ENCODE measurements around the gene SEMA5A.

The SEMA5A gene

GRCh38 chr5:9149988-9150387, 395.9 kb downstream of the SEMA5A start:
- no peaks in the 10 kb centered on the region for H3K9me3 ChIP-seq (ENCODE audit: control insufficient read depth, insufficient read depth, low read depth, low read length)
- POLR2A ChIA-PET = no interaction called here

GRCh38 chr5:9148242-9148641, 397.6 kb downstream of the SEMA5A start:
- TF ChIP-seq TSHZ1 (tag by site-specific recombination; IDR thresholded peaks at IDR 0.05; ENCODE audit: borderline replicate concordance) = no peak
- no peak for TF ChIP-seq ZNF529 (tag by site-specific recombination; IDR thresholded peaks at IDR 0.05; ENCODE audit: insufficient replicate concordance)
- TF ChIP-seq ZNF76 (tag by site-specific recombination; IDR thresholded peaks at IDR 0.05; ENCODE audit: borderline replicate concordance, low read depth) = no peak
- TF ChIP-seq ZSCAN18 (tag by site-specific recombination; IDR thresholded peaks at IDR 0.05) = no peak
- no peak for TF ChIP-seq ZNF24 (tag by site-specific recombination; IDR thresholded peaks at IDR 0.05)
- no peak for TF ChIP-seq ZNF19 (tag by site-specific recombination; IDR thresholded peaks at IDR 0.05; ENCODE audit: low read depth)
- no peaks in the 10 kb centered on the region for H3K4me1 ChIP-seq (ENCODE audit: control insufficient read depth, insufficient read depth, low read length)
- CTCF ChIA-PET = no interaction called here
- H3K27ac ChIP-seq (ENCODE audit: extremely low read depth, low read depth, low read length) = no peak overlapping the region
- H3K9me3 ChIP-seq (ENCODE audit: control insufficient read depth, insufficient read depth, low read depth, low read length) = no peaks in the 10 kb centered on the region
- POLR2A ChIA-PET = no interaction called here
- no peaks in the 10 kb centered on the region for H3K36me3 ChIP-seq (ENCODE audit: control insufficient read depth in 2 of 2, insufficient read depth in 1 of 2, low read length in 2 of 2)
- no peak overlapping the region for H3K4me3 ChIP-seq (ENCODE audit: low read depth, low read length)

More at GRCh38 chr5:9149988-9150387, 395.9 kb downstream of the SEMA5A start:
- no peak for TF ChIP-seq ZBTB7A (tag by site-specific recombination; IDR thresholded peaks at IDR 0.05; ENCODE audit: low read depth)
- TF ChIP-seq PBX3 (CRISPR knock-in tag; IDR thresholded peaks at IDR 0.05) = no peak
- Histone ChIP-seq H3K27ac (ENCODE audit: extremely low read depth, low read depth, low read length) (no peak overlapping the region), H3K36me3 (ENCODE audit: control insufficient read depth in 2 of 2, insufficient read depth in 1 of 2, low read length in 2 of 2) (no peaks in the 10 kb centered on the region), H3K4me3 (ENCODE audit: low read depth, low read length) (no peak overlapping the region), H3K4me1 (ENCODE audit: control insufficient read depth, insufficient read depth, low read length) (no peaks in the 10 kb centered on the region)
- CTCF ChIA-PET = interaction anchor here (0.6 kb wide), 1 partner anchor 558 kb away, joined by 3 read pairs; no protein-coding TSS in a partner anchor

- CTCF ChIA-PET = no interaction called here
- POLR2A ChIA-PET = no interaction called here
- no peak overlapping the region for H3K27ac ChIP-seq (ENCODE audit: extremely low read depth, low read depth, low read length)
- H3K4me3 ChIP-seq (ENCODE audit: low read depth, low read length) = no peak overlapping the region
- TF ChIP-seq ZNF18 (tag by site-specific recombination; IDR thresholded peaks at IDR 0.05) = no peak
- no peak for TF ChIP-seq ZNF362 (tag by site-specific recombination; IDR thresholded peaks at IDR 0.05)
- TF ChIP-seq ZNF473 (tag by site-specific recombination; IDR thresholded peaks at IDR 0.05) = no peak
- no peaks in the 10 kb centered on the region for H3K36me3 ChIP-seq (ENCODE audit: control insufficient read depth in 2 of 2, insufficient read depth in 1 of 2, low read length in 2 of 2)
- H3K9me3 ChIP-seq (ENCODE audit: control insufficient read depth, insufficient read depth, low read depth, low read length) = no peaks in the 10 kb centered on the region
- H3K4me1 ChIP-seq (ENCODE audit: control insufficient read depth, insufficient read depth, low read length) = no peaks in the 10 kb centered on the region
Measured at GRCh38 chr5:9140711-9141110, 405.2 kb downstream of the SEMA5A start.
